Neural cell (in vitro differentiated cells): ENCODE results near the gene CSK. TPM values are rescaled to one million over a fixed set of nuclear protein-coding genes. Genes with fewer than 3 reads are reported as not detected.

Source experiments
- H2AFZ ChIP-seq: fragments of 200-600, 300-800 bp; sonication (generic), shearing (Covaris generic); 2 replicates; pipeline ENCODE4 v1.6.0; 2014; ENCODE audit warnings: low read depth, mild to moderate bottlenecking, antibody characterized with exemption, low read length, moderate library complexity
- H3F3A ChIP-seq: fragments of 200-600 bp; shearing (Covaris generic); 2 replicates; pipeline ENCODE4 v1.6.1; 2016; ENCODE audit warnings: mild to moderate bottlenecking, moderate library complexity, mixed read lengths, antibody characterized with exemption, low read length; ENCODE audit not compliant: insufficient read depth, poor library complexity, severe bottlenecking
- H3K27ac ChIP-seq: fragments of 200-600, 300-800 bp; sonication (generic), shearing (Covaris generic); 2 replicates; pipeline ENCODE4 v1.5.1; 2014; ENCODE audit warnings: mild to moderate bottlenecking, low read length, moderate library complexity
- H3K27me3 ChIP-seq: fragments of 300-800, 200-600 bp; sonication (generic), shearing (Covaris generic); 2 replicates; pipeline ENCODE4 v1.6.0; 2014; ENCODE audit warnings: mild to moderate bottlenecking, low read depth, low read length, moderate library complexity; ENCODE audit not compliant: insufficient read depth
- H3K36me3 ChIP-seq: fragments of 300-800, 200-600 bp; sonication (generic), shearing (Covaris generic); 2 replicates; pipeline ENCODE4 v1.5.1; 2014; ENCODE audit warnings: mild to moderate bottlenecking, antibody characterized with exemption, low read length, moderate library complexity; ENCODE audit not compliant: insufficient read depth
- H3K4me2 ChIP-seq: fragments of 300-800, 200-600 bp; sonication (generic), shearing (Covaris generic); 2 replicates; pipeline ENCODE4 v1.6.0; 2014; ENCODE audit warnings: mild to moderate bottlenecking, low read length
- H3K4me3 ChIP-seq: fragments of 300-800, 200-600 bp; sonication (generic), shearing (Covaris generic); 2 replicates; pipeline ENCODE4 v1.5.1; 2014; ENCODE audit warnings: mild to moderate bottlenecking, low read length, moderate library complexity
- H3K79me2 ChIP-seq: fragments of 200-600 bp; shearing (Covaris generic); replicated peaks from 2 replicates; pipeline ENCODE4 v1.6.0; 2014; ENCODE audit warnings: mild to moderate bottlenecking, low read length, moderate library complexity; ENCODE audit not compliant: insufficient read depth
- H3K9ac ChIP-seq: fragments of 300-800, 200-600 bp; sonication (generic), shearing (Covaris generic); 2 replicates; pipeline ENCODE4 v1.6.1; 2016; ENCODE audit warnings: mild to moderate bottlenecking, low read length, mixed read lengths
- H3K9me2 ChIP-seq: fragments of 200-600 bp; shearing (Covaris generic); 2 replicates; pipeline ENCODE4 v1.6.1; 2016; ENCODE audit warnings: mild to moderate bottlenecking, low read length, mixed read lengths; ENCODE audit not compliant: insufficient read depth
- H3K9me3 ChIP-seq: fragments of 200-600, 300-800 bp; sonication (generic), shearing (Covaris generic); 2 replicates; pipeline ENCODE4 v1.6.1; 2016; ENCODE audit warnings: mild to moderate bottlenecking, mixed run types, low read length, moderate library complexity, mixed read lengths
- H4K20me1 ChIP-seq: fragments of 200-600 bp; shearing (Covaris generic); 2 replicates; pipeline ENCODE4 v1.6.1; 2016; ENCODE audit warnings: mild to moderate bottlenecking, mixed run types; ENCODE audit not compliant: insufficient read depth
- EP300 ChIP-seq: fragments of 450-650 bp; conservative IDR thresholded peaks from 2 replicates; pipeline ENCODE4 v1.6.1; 2014; ENCODE audit warnings: antibody characterized with exemption, mild to moderate bottlenecking, moderate library complexity; ENCODE audit not compliant: poor library complexity, severe bottlenecking
- MXI1 ChIP-seq: fragments of 450-650 bp; conservative IDR thresholded peaks from 2 replicates; pipeline ENCODE4 v1.6.1; 2014; ENCODE audit warnings: antibody characterized with exemption, mild to moderate bottlenecking; ENCODE audit not compliant: poor library complexity, severe bottlenecking
- POLR2AphosphoS5 ChIP-seq: IDR thresholded peaks from 2 replicates; pipeline ENCODE4 v1.6.1; 2012
- RAD21 ChIP-seq: fragments of 450-650 bp; conservative IDR thresholded peaks from 2 replicates; pipeline ENCODE4 v1.6.1; 2014; ENCODE audit warnings: antibody characterized with exemption, mild to moderate bottlenecking, moderate library complexity
- SMC3 ChIP-seq: fragments of 450-650 bp; conservative IDR thresholded peaks from 2 replicates; pipeline ENCODE4 v1.6.1; 2014; ENCODE audit warnings: antibody characterized with exemption, mild to moderate bottlenecking, moderate library complexity; ENCODE audit not compliant: poor library complexity
- TAF1 ChIP-seq: IDR thresholded peaks from 2 replicates; pipeline ENCODE4 v1.6.1; 2012; ENCODE audit warnings: low read depth
- polyA plus RNA-seq: library from polyadenylated mRNA; depleted of rRNA; stranded (reverse); fragments of >200 nt; gene quantifications from 2 replicates; pipeline ENCODE4 v1.2.3, GENCODE V29; 2014
- TF ChIP-seq, protein P1 (sequence below): fragments of 450-650 bp; IDR thresholded peaks from 2 replicates; pipeline ENCODE4 v1.5.1; 2014; ENCODE audit warnings: antibody characterized with exemption, mild to moderate bottlenecking, moderate library complexity; ENCODE audit not compliant: poor library complexity, severe bottlenecking
- TF ChIP-seq, protein P2 (sequence below): IDR thresholded peaks from 2 replicates; pipeline ENCODE4 v1.6.1; 2012; ENCODE audit warnings: borderline replicate concordance

The CSK gene
- polyA plus RNA-seq, 1 donor from 2014 or later = 45.5 TPM

DNA sequence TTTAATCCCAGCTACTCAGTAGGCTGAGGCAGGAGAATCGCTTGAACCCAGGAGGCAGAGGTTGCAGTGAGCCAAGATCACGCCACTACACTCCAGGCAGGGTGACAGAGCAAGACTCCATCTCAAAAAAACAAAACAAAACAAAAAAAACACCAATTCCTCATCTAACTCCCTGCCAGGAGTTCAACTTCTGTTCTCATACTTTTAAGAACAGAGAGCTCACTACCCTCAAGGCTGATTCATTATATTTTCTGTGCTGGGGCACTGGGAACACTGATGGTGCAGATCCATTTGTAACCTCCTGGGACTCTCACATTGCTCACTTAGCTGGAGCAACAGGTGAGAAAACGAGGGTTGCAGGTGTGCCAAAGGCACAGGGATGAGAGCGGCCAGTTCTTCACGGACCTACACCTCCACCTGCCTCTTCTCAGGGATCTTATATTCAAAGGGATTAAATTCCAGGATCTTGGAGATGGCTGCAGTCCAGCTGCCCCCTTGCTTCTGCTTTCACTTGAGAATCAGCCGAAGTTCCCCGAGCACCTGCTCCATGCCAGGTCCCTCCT lies 12.3 kb upstream of the CSK start:
- H3K27me3 ChIP-seq = no peaks in the 10 kb centered on the region
- no peak overlapping the region for H3K4me2 ChIP-seq

DNA sequence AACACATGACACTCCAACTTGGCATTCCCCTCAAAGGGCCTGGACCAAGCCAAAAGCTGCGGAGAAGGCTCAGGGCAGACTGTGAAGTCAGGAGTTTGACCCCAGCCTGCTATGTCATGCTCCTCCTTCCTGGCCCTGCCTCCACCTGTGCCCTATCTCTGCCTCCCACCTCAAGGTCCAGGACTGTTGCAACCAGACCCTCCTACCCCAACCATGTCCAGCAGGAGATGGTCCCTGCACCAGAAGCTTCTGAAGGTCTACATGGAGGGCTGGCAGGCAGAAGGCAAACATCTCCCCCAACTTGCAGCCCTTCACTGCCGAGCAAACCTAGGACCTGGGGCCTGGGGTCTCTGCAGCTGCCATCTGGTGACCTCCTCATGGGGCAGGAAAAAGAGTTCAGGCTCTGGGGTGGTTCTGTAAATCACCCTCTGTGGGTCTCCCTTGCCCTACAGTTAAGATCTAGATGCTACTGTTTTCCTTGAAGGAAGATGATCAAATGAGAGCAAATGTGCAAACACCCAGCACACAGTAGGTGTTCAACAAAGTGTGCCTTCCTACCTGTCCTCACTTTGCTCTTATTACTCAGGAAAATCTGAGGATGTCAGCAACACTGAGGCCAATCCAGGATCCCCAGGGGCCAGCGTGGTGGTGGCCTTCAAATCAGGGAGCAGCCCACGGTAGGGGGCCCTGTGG lies 11.5 kb upstream of the CSK start:
- TF ChIP-seq, protein P1, sequence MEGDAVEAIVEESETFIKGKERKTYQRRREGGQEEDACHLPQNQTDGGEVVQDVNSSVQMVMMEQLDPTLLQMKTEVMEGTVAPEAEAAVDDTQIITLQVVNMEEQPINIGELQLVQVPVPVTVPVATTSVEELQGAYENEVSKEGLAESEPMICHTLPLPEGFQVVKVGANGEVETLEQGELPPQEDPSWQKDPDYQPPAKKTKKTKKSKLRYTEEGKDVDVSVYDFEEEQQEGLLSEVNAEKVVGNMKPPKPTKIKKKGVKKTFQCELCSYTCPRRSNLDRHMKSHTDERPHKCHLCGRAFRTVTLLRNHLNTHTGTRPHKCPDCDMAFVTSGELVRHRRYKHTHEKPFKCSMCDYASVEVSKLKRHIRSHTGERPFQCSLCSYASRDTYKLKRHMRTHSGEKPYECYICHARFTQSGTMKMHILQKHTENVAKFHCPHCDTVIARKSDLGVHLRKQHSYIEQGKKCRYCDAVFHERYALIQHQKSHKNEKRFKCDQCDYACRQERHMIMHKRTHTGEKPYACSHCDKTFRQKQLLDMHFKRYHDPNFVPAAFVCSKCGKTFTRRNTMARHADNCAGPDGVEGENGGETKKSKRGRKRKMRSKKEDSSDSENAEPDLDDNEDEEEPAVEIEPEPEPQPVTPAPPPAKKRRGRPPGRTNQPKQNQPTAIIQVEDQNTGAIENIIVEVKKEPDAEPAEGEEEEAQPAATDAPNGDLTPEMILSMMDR = no peak
- TF ChIP-seq RAD21 (no peak), MXI1 (no peak), TAF1 (no peak), EP300 (no peak), SMC3 (no peak), POLR2AphosphoS5 (no peak)
- TF ChIP-seq, protein P2, sequence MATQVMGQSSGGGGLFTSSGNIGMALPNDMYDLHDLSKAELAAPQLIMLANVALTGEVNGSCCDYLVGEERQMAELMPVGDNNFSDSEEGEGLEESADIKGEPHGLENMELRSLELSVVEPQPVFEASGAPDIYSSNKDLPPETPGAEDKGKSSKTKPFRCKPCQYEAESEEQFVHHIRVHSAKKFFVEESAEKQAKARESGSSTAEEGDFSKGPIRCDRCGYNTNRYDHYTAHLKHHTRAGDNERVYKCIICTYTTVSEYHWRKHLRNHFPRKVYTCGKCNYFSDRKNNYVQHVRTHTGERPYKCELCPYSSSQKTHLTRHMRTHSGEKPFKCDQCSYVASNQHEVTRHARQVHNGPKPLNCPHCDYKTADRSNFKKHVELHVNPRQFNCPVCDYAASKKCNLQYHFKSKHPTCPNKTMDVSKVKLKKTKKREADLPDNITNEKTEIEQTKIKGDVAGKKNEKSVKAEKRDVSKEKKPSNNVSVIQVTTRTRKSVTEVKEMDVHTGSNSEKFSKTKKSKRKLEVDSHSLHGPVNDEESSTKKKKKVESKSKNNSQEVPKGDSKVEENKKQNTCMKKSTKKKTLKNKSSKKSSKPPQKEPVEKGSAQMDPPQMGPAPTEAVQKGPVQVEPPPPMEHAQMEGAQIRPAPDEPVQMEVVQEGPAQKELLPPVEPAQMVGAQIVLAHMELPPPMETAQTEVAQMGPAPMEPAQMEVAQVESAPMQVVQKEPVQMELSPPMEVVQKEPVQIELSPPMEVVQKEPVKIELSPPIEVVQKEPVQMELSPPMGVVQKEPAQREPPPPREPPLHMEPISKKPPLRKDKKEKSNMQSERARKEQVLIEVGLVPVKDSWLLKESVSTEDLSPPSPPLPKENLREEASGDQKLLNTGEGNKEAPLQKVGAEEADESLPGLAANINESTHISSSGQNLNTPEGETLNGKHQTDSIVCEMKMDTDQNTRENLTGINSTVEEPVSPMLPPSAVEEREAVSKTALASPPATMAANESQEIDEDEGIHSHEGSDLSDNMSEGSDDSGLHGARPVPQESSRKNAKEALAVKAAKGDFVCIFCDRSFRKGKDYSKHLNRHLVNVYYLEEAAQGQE = no peak
- no peak overlapping the region for H3K27ac ChIP-seq
- H3K9me3 ChIP-seq = no peaks in the 10 kb centered on the region
- H3K4me2 ChIP-seq = no peak overlapping the region
- no peaks in the 10 kb centered on the region for H3K79me2 ChIP-seq
- no peaks in the 10 kb centered on the region for H3K9me2 ChIP-seq
- H3K9ac ChIP-seq = no peak overlapping the region
- no peak overlapping the region for H2AFZ ChIP-seq
- H4K20me1 ChIP-seq = no peaks in the 10 kb centered on the region
- no peak overlapping the region for H3K4me3 ChIP-seq
- no peaks in the 10 kb centered on the region for H3F3A ChIP-seq
- H3K36me3 ChIP-seq = no peaks in the 10 kb centered on the region
- H3K27me3 ChIP-seq = no peaks in the 10 kb centered on the region

More for the DNA sequence above, 12.3 kb upstream of the CSK start:
- Histone ChIP-seq H3K9me3 (no peaks in the 10 kb centered on the region), H4K20me1 (no peaks in the 10 kb centered on the region), H3K9ac (no peak overlapping the region), H3F3A (no peaks in the 10 kb centered on the region), H3K36me3 (no peaks in the 10 kb centered on the region), H3K9me2 (no peaks in the 10 kb centered on the region), H3K27ac (no peak overlapping the region), H3K79me2 (no peaks in the 10 kb centered on the region), H3K4me3 (no peak overlapping the region), H2AFZ (no peak overlapping the region)
- TF ChIP-seq, protein P1 = no peak
- TF ChIP-seq EP300 (no peak), TAF1 (no peak)
